SK-N-MC (cell line): ENCODE measurements around the gene DTWD1.

Experiments used
- EZH2 ChIP-seq: fragments of 200-600 bp; sonication (generic); IDR thresholded peaks from one replicate; pipeline ENCODE4 v1.6.1; 2017; ENCODE audit warnings: antibody characterized with exemption
- POLR2AphosphoS5 ChIP-seq: IDR thresholded peaks from 2 replicates; pipeline ENCODE4 v1.6.1; 2012; ENCODE audit warnings: mild to moderate bottlenecking, low read depth, low read length, borderline replicate concordance

- TF ChIP-seq POLR2AphosphoS5 (no peak), EZH2 (no peak)
Observed at GRCh38 chr15:49649987-49650386, 29.1 kb downstream of the DTWD1 start.
